Liver (tissue), 9 donors: ENCODE measurements around the gene GIMAP4. TPM values are rescaled to one million over a fixed set of nuclear protein-coding genes. Genes with fewer than 3 reads are reported as not detected.

Experiments
- DNase-seq: peaks from one replicate; pipeline ENCODE4 v3.0.0-alpha.2; 2017; ENCODE audit warnings: low spot score
- H3K27ac ChIP-seq, 2 donors: one replicate each; pipeline ENCODE4 v1.7.0; 2013; ENCODE audit warnings: inconsistent platforms in 2 of 2, low read length in 2 of 2, control low read depth in 1 of 2, low read depth in 1 of 2, mild to moderate bottlenecking in 1 of 2
- H3K27me3 ChIP-seq, 4 donors: one replicate each; pipeline versions ENCODE4 v1.6.1 to v1.7.0; 2013; ENCODE audit warnings: low read length in 3 of 4, inconsistent platforms in 1 of 4, mild to moderate bottlenecking in 1 of 4, moderate library complexity in 1 of 4; ENCODE audit not compliant: control insufficient read depth in 4 of 4, insufficient read depth in 4 of 4
- H3K36me3 ChIP-seq, 4 donors: one replicate each; pipeline versions ENCODE4 v1.6.1 to v1.7.0; 2013; ENCODE audit warnings: low read length in 3 of 4, mild to moderate bottlenecking in 3 of 4, low read depth in 1 of 4, moderate library complexity in 1 of 4; ENCODE audit not compliant: control insufficient read depth in 4 of 4, insufficient read depth in 3 of 4
- H3K4me1 ChIP-seq, 4 donors: one replicate each; pipeline versions ENCODE4 v1.6.1 to v1.7.0; 2013; ENCODE audit warnings: low read length in 3 of 4, mild to moderate bottlenecking in 3 of 4, moderate library complexity in 1 of 4; ENCODE audit not compliant: control insufficient read depth in 4 of 4, insufficient read depth in 4 of 4
- H3K4me3 ChIP-seq, 3 donors: one replicate each; pipeline versions ENCODE4 v1.6.1 to v1.7.0; 2013; ENCODE audit warnings: low read length in 3 of 3, control low read depth in 1 of 3, low read depth in 1 of 3, mild to moderate bottlenecking in 1 of 3
- H3K9ac ChIP-seq, 2 donors: one replicate each; pipeline ENCODE4 v1.7.0; 2013; ENCODE audit warnings: low read length in 2 of 2, mild to moderate bottlenecking in 2 of 2, moderate library complexity in 2 of 2, control low read depth in 1 of 2, low read depth in 1 of 2
- H3K9me3 ChIP-seq, 4 donors: one replicate each; pipeline versions ENCODE4 v1.6.1 to v1.7.0; 2013; ENCODE audit warnings: low read length in 3 of 4; ENCODE audit not compliant: control insufficient read depth in 4 of 4
- ATF3 ChIP-seq: IDR thresholded peaks from 2 replicates; pipeline ENCODE4 v1.6.1; 2016; ENCODE audit warnings: antibody characterized with exemption
- CTCF ChIP-seq: fragments of 150-350 bp; IDR thresholded peaks from 2 replicates; pipeline ENCODE4 v1.5.1; 2017; ENCODE audit warnings: improper control_type of control experiment, low read depth, low read length; ENCODE audit not compliant: missing input control
- EGR1 ChIP-seq, 2 donors: IDR thresholded peaks; 2 replicates each; pipeline ENCODE4 v1.6.1; 2016 to 2018; ENCODE audit warnings: antibody characterized with exemption in 2 of 2, low read depth in 2 of 2
- FOXA1 ChIP-seq: IDR thresholded peaks from 2 replicates; pipeline ENCODE4 v1.6.1; 2016; ENCODE audit warnings: antibody characterized with exemption
- FOXA2 ChIP-seq: IDR thresholded peaks from 2 replicates; pipeline ENCODE4 v1.6.1; 2016; ENCODE audit warnings: antibody characterized with exemption
- GABPA ChIP-seq, 2 donors: IDR thresholded peaks in 1 of 2; conservative IDR thresholded peaks in 1 of 2; 2 replicates each; pipeline ENCODE4 v1.6.1; 2016; ENCODE audit warnings: antibody characterized with exemption in 2 of 2, mild to moderate bottlenecking in 1 of 2, moderate library complexity in 1 of 2
- HNF4A ChIP-seq, 2 donors: conservative IDR thresholded peaks; 2 replicates each; pipeline ENCODE4 v1.6.1; 2016; ENCODE audit warnings: antibody characterized with exemption in 2 of 2, mild to moderate bottlenecking in 2 of 2
- JUND ChIP-seq, 2 donors: IDR thresholded peaks; 2 replicates each; pipeline ENCODE4 v1.6.1; 2016; ENCODE audit warnings: antibody characterized with exemption in 2 of 2
- MAX ChIP-seq: IDR thresholded peaks from 2 replicates; pipeline ENCODE4 v1.6.1; 2016; ENCODE audit warnings: antibody characterized with exemption
- NR2F2 ChIP-seq: IDR thresholded peaks from 2 replicates; pipeline ENCODE4 v1.6.1; 2016; ENCODE audit warnings: antibody characterized with exemption
- RAD21 ChIP-seq, 2 donors: IDR thresholded peaks; 2 replicates each; pipeline ENCODE4 v1.6.1; 2016; ENCODE audit warnings: antibody characterized with exemption in 2 of 2, mild to moderate bottlenecking in 2 of 2
- REST ChIP-seq: IDR thresholded peaks from 2 replicates; pipeline ENCODE4 v1.6.1; 2016; ENCODE audit warnings: antibody characterized with exemption, mild to moderate bottlenecking
- RXRA ChIP-seq, 2 donors: IDR thresholded peaks; 2 replicates each; pipeline ENCODE4 v1.6.1; 2017 to 2018; ENCODE audit warnings: antibody characterized with exemption in 2 of 2, mild to moderate bottlenecking in 1 of 2
- TAF1 ChIP-seq: conservative IDR thresholded peaks from 2 replicates; pipeline ENCODE4 v1.6.1; 2016; ENCODE audit warnings: antibody characterized with exemption, mild to moderate bottlenecking
- YY1 ChIP-seq: IDR thresholded peaks from 2 replicates; pipeline ENCODE4 v1.6.1; 2016; ENCODE audit warnings: antibody characterized with exemption, mild to moderate bottlenecking
- ZBTB33 ChIP-seq: IDR thresholded peaks from 2 replicates; pipeline ENCODE4 v1.6.1; 2016; ENCODE audit warnings: antibody characterized with exemption
- WGBS: extraction: QIAGEN DNeasy Blood & Tissue Kit; methylation state at CpG from one replicate; pipeline ENCODE4 v1.1.7; 2013; 5-methylcytosine and 5-hydroxymethylcytosine counted together
- polyA plus RNA-seq, 2 donors: library from polyadenylated mRNA; stranded (reverse) in 1 of 2; unstranded in 1 of 2; fragments of 200-250 nt in 1 of 2; fragments of >200 nt in 1 of 2; fragmentation: Nextera tagmentation in 1 of 2; extraction: Ambion mirVana in 1 of 2; gene quantifications; one replicate each; pipeline versions ENCODE4 v1.2.1 to v1.2.3, GENCODE V29; 2013 to 2015
- total RNA-seq, 2 donors: library from RNA; depleted of rRNA; stranded (reverse); fragments of >200 nt; gene quantifications; one replicate each; pipeline ENCODE4 v1.2.3, GENCODE V29; 2014
- donor health status: healthy.
- donor health status: healthy.
- donor health status: healthy.
- donor health status: healthy.
- donor health status: healthy.

Gene GIMAP4
- total RNA-seq = 10 to 100 TPM; 15.6 to 21.3 TPM
- polyA plus RNA-seq = 10 to 100 TPM; 14.6 to 15.7 TPM

- TF ChIP-seq REST = peak; percentile 37
- no peak for TF ChIP-seq TAF1
- TF ChIP-seq EGR1 (IDR thresholded peaks at IDR 0.05; ENCODE audit: low read depth in 2 of 2) = no peak
- TF ChIP-seq RAD21 (IDR thresholded peaks at IDR 0.05) = peak; percentile 23 to 38
- H3K27ac ChIP-seq = peak within 1 kb of the TSS; percentile 63 to 65
- no peaks in the 10 kb centered on the region for H3K27me3 ChIP-seq
- peaks cover 0 to 4% (median 0%) of the 10 kb centered on the region in 4 donors for H3K36me3 ChIP-seq
- no peaks in the 10 kb centered on the region for H3K4me1 ChIP-seq
- no peak for DNase-seq
- no peaks in the 10 kb centered on the region for H3K9me3 ChIP-seq
- peak within 1 kb of the TSS; percentile 3 to 88 for H3K9ac ChIP-seq
- peak within 1 kb of the TSS; percentile 43 to 66 (median 65) for H3K4me3 ChIP-seq
- 56% methylated on average over 9 of the region's 9 CpGs for WGBS
Observed at GRCh38 chr7:150567169-150567568, at the start of gene GIMAP4. Gene GIMAP4 (plus strand): TSS chr7:150567390. CDS start chr7:150569902, 2,512 bp downstream.

GRCh38 chr7:150519310-150519709, 47.9 kb upstream of the GIMAP4 start:
- Histone ChIP-seq H3K9me3 (no peaks in the 10 kb centered on the region), H3K4me1 (no peaks in the 10 kb centered on the region), H3K27ac (no peak overlapping the region), H3K36me3 (peaks cover 0 to 3% (median 0%) of the 10 kb centered on the region in 4 donors), H3K9ac (peak overlapping the region in 1 of 2 donors; percentile 59), H3K4me3 (no peak overlapping the region), H3K27me3 (no peaks in the 10 kb centered on the region)
- no peak for TF ChIP-seq MAX
- no peak for TF ChIP-seq CTCF
- TF ChIP-seq FOXA2 = no peak
- TF ChIP-seq HNF4A (conservative IDR thresholded peaks at IDR 0.05) = no peak
- TF ChIP-seq RXRA (IDR thresholded peaks at IDR 0.05) = no peak
- no peak for TF ChIP-seq YY1
- TF ChIP-seq NR2F2 = no peak
- no peak for TF ChIP-seq FOXA1
- no peak for TF ChIP-seq GABPA (IDR thresholded peaks at IDR 0.05 in 1 of 2, conservative IDR thresholded peaks at IDR 0.05 in 1 of 2)
- TF ChIP-seq ATF3 = no peak
- TF ChIP-seq JUND (IDR thresholded peaks at IDR 0.05) = no peak
- TF ChIP-seq REST = no peak
- no peak for TF ChIP-seq ZBTB33
- TF ChIP-seq RAD21 (IDR thresholded peaks at IDR 0.05) = no peak
- DNase-seq = no peak
- 72% methylated on average over 2 of the region's 2 CpGs for WGBS
